Stimulated activated CD8-positive, alpha-beta memory T cell treated with anti-CD3 and anti-CD28 coated beads, Interleukin-2, amount 100 ng/mL, for 48 hours (primary cell): ENCODE measurements around the gene RPL7L1.
"Not testable (repeated sequence)": the region's sequence is repeated elsewhere in the genome, so short reads cannot be mapped to it uniquely, and the experiment has no call there.

ENCODE experiments used
- DNase-seq, 2 donors: peaks; one replicate each; pipeline ENCODE4 v3.0.0-alpha.2; 2020; ENCODE audit warnings: low read depth in 2 of 2

The RPL7L1 gene

GRCh38 chr6:42879372-42880239, at the start of gene RPL7L1:
Gene RPL7L1, plus strand, starts transcription at chr6:42879616. Its CDS starts 295 bp downstream, at chr6:42879911.
- DNase-seq: peak; percentile 53 to 63

- DNase-seq: no peak
These were observed 48.2 kb upstream of the RPL7L1 start for GRCh38 chr6:42831237-42831636.

GRCh38 chr6:42834056-42834455, 45.4 kb upstream of the RPL7L1 start:
- DNase-seq: no peak

- no peak for DNase-seq
These were observed 37.4 kb upstream of the RPL7L1 start for GRCh38 chr6:42841844-42842584.

GRCh38 chr6:42845327-42845694, 34.1 kb upstream of the RPL7L1 start:
- DNase-seq: no peak

- no peak for DNase-seq
These were observed 32.9 kb upstream of the RPL7L1 start for GRCh38 chr6:42846505-42846904.

GRCh38 chr6:42848700-42849099, 30.7 kb upstream of the RPL7L1 start:
- no peak for DNase-seq

GRCh38 chr6:42851599-42851998, 27.8 kb upstream of the RPL7L1 start:
- DNase-seq: no peak

GRCh38 chr6:42860036-42860435, 19.4 kb upstream of the RPL7L1 start:
- no peak for DNase-seq

GRCh38 chr6:42860481-42860880, 18.9 kb upstream of the RPL7L1 start:
- no peak for DNase-seq

- DNase-seq: no peak
These were observed 14.8 kb upstream of the RPL7L1 start for GRCh38 chr6:42864602-42865001.

GRCh38 chr6:42870145-42870936, 9.1 kb upstream of the RPL7L1 start:
- DNase-seq: no peak

GRCh38 chr6:42871711-42872110, 7.7 kb upstream of the RPL7L1 start:
- DNase-seq: no peak

- DNase-seq: no peak
These were observed 6.1 kb upstream of the RPL7L1 start for GRCh38 chr6:42873313-42873712.

- DNase-seq: no peak
These were observed 1.7 kb upstream of the RPL7L1 start for GRCh38 chr6:42877695-42878094.

- DNase-seq: not testable (repeated sequence)
These were observed 913 bp downstream of the RPL7L1 start for GRCh38 chr6:42880240-42880817.

- not testable (repeated sequence) for DNase-seq
These were observed 1.5 kb downstream of the RPL7L1 start for GRCh38 chr6:42880871-42881270.

- no peak for DNase-seq
These were observed 6.3 kb downstream of the RPL7L1 start for GRCh38 chr6:42885702-42886101.

- not testable (repeated sequence) for DNase-seq
These were observed 8.8 kb downstream of the RPL7L1 start for GRCh38 chr6:42888201-42888600.

- DNase-seq: no peak
These were observed 10.4 kb downstream of the RPL7L1 start for GRCh38 chr6:42889815-42890214.

- DNase-seq: peak; percentile 82 to 86
These were observed 11.1 kb downstream of the RPL7L1 start for GRCh38 chr6:42890311-42891198.
